Nucleus accumbens (tissue), 56 donors: ENCODE measurements around the gene TRIM45.

Experiments used
- DNase-seq, 56 donors: peaks; one replicate each; lab custom pipeline; 2025; lab: John Stamatoyannopoulos, UW

The TRIM45 gene

GRCh38 chr1:117067533-117068370 lies 53.8 kb downstream of the TRIM45 start:
- peak in 45 of 56 donors; percentile 4 to 77 (median 28) for DNase-seq

- no peak for DNase-seq
Measured at GRCh38 chr1:117066367-117066766, 55.2 kb downstream of the TRIM45 start.

DNA sequence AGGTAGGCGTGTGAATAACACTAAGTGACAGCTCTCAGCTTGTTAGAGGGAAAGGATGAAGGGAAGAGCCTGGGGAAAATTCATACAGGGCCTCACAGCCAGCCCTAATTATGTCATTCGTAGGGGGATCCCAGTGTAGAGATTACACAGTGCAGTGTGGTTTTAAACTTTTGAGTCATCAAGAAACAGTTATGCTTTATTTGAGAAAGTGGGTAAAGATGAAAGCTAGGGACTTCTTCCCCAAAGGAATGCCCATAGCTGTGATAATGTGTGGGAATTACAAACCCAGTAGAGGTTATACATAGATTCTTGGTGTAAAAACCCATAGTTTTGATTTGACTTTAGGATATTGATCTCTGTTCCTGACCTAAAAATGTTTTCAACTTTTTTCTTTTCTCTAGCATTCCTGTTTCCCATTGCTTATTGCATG lies 59.5 kb downstream of the TRIM45 start:
- no peak for DNase-seq
